T-helper 2 cell (primary cell): Measurements from ENCODE around the gene CDC25A.

Experiments used
- DNase-seq, 5 experiments: peaks; one replicate each; pipeline versions ENCODE4 v3.0.0 to v3.0.0-alpha.2; 2012 to 2022

Gene CDC25A

GRCh38 chr3:48194446-48195071 is 6.3 kb upstream of the CDC25A start:
- no peak for DNase-seq

GRCh38 chr3:48190911-48191310 is 2.7 kb upstream of the CDC25A start:
- no peak for DNase-seq

- DNase-seq = no peak
Observed at GRCh38 chr3:48189321-48189720, 1.1 kb upstream of the CDC25A start.

GRCh38 chr3:48187579-48188265 is 495 bp downstream of the CDC25A start:
- DNase-seq = peak in 4 of 5 experiments; percentile 1 to 22 (median 12)

GRCh38 chr3:48187301-48187578 is 977 bp downstream of the CDC25A start:
- DNase-seq = no peak

- DNase-seq = no peak
Observed at GRCh38 chr3:48186631-48187300, 1.5 kb downstream of the CDC25A start.

- DNase-seq = no peak
Observed at GRCh38 chr3:48185129-48185528, 3.1 kb downstream of the CDC25A start.

- DNase-seq = no peak
Observed at GRCh38 chr3:48184299-48184698, 3.9 kb downstream of the CDC25A start.

- DNase-seq = no peak
Observed at GRCh38 chr3:48180531-48181253, 7.5 kb downstream of the CDC25A start.

GRCh38 chr3:48180021-48180420 is 8.2 kb downstream of the CDC25A start:
- DNase-seq = no peak

GRCh38 chr3:48178072-48178471 is 10.1 kb downstream of the CDC25A start:
- DNase-seq = no peak

GRCh38 chr3:48157950-48158376 is 30.3 kb downstream of the CDC25A start:
- peak in 3 of 5 experiments; percentile 24 to 57 (median 26) for DNase-seq

GRCh38 chr3:48157202-48157840 is 30.9 kb downstream of the CDC25A start:
- DNase-seq = no peak

GRCh38 chr3:48156163-48156562 is 32.1 kb downstream of the CDC25A start:
- DNase-seq = no peak

- no peak for DNase-seq
Observed at GRCh38 chr3:48155122-48155521, 33.1 kb downstream of the CDC25A start.

GRCh38 chr3:48151807-48152427 is 36.3 kb downstream of the CDC25A start:
- DNase-seq = no peak

GRCh38 chr3:48151058-48151806 is 37.0 kb downstream of the CDC25A start:
- DNase-seq = peak in 4 of 5 experiments; percentile 15 to 70 (median 32)

GRCh38 chr3:48143992-48144391 is 44.2 kb downstream of the CDC25A start:
- no peak for DNase-seq

GRCh38 chr3:48143567-48143966 is 44.6 kb downstream of the CDC25A start:
- DNase-seq = no peak

GRCh38 chr3:48142316-48142870 is 45.8 kb downstream of the CDC25A start:
- no peak for DNase-seq

- no peak for DNase-seq
Observed at GRCh38 chr3:48141604-48142137, 46.5 kb downstream of the CDC25A start.
